Panc1 (cell line): ENCODE results near the gene DAPK1. TPM values are rescaled to one million over a fixed set of nuclear protein-coding genes. Genes with fewer than 3 reads are reported as not detected.

ENCODE experiments used
- ATAC-seq: fragments of 200-7000 bp; cut with Tn5 transposase; 2 replicates; pipeline ENCODE4 v1.9.1; 2020; ENCODE audit warnings: mild to moderate bottlenecking, moderate library complexity
- BruUV-seq: library from RNA; stranded (reverse); fragments of 400-500 nt; replicated peaks from 2 replicates; lab custom pipeline; 2021; lab: Mats Ljungman, UMichigan
- CTCF ChIA-PET: fragments of 300-600 bp; sonication (Branson Sonifier 250); formaldehyde crosslinking; loops from one replicate; lab custom pipeline; 2022; ENCODE audit warnings: antibody characterized with exemption; lab: Charles Lee
- POLR2A ChIA-PET: fragments of 300-600 bp; sonication (Branson Sonifier 250); formaldehyde crosslinking; loops from one replicate; lab custom pipeline; 2022; ENCODE audit warnings: antibody characterized with exemption; lab: Charles Lee
- DNase-seq: peaks from one replicate; pipeline ENCODE4 v3.0.0-alpha.2; 2010; ENCODE audit warnings: low read depth, low spot score
- H3K27ac ChIP-seq: 2 replicates; pipeline ENCODE4 v1.5.1; 2011; ENCODE audit warnings: mild to moderate bottlenecking, low read length, inconsistent platforms
- H3K27me3 ChIP-seq: fragments of 200-500 bp; sonication (Bioruptor generic); 2 replicates; pipeline ENCODE4 v1.6.0; 2014; ENCODE audit warnings: low read length, inconsistent platforms; ENCODE audit not compliant: control insufficient read depth, insufficient read depth
- H3K36me3 ChIP-seq: fragments of 200-500 bp; sonication (Bioruptor generic); 2 replicates; pipeline ENCODE4 v1.5.1; 2014; ENCODE audit warnings: inconsistent platforms, mild to moderate bottlenecking, low read length, moderate library complexity; ENCODE audit not compliant: control insufficient read depth, insufficient read depth
- H3K4me1 ChIP-seq: 2 replicates; pipeline ENCODE4 v1.5.1; 2011; ENCODE audit warnings: inconsistent platforms, mild to moderate bottlenecking, low read length, moderate library complexity; ENCODE audit not compliant: control insufficient read depth, insufficient read depth
- H3K4me3 ChIP-seq, 2 experiments: 2 replicates each; pipeline ENCODE4 v1.5.1; 2011 to 2012; ENCODE audit warnings: low read depth in 2 of 2, low read length in 2 of 2, mild to moderate bottlenecking in 2 of 2, inconsistent platforms in 1 of 2, moderate library complexity in 1 of 2
- H3K9me3 ChIP-seq: fragments of 200-500 bp; sonication (Bioruptor generic); 2 replicates; pipeline ENCODE4 v1.5.1; 2014; ENCODE audit warnings: low read depth, mild to moderate bottlenecking, inconsistent platforms, low read length, moderate library complexity; ENCODE audit not compliant: control insufficient read depth, insufficient read depth
- POLR2AphosphoS5 ChIP-seq: IDR thresholded peaks from 2 replicates; pipeline ENCODE4 v1.6.1; 2012; ENCODE audit warnings: mild to moderate bottlenecking, low read depth, low read length, moderate library complexity
- SIN3A ChIP-seq: IDR thresholded peaks from 2 replicates; pipeline ENCODE4 v1.6.1; 2012; ENCODE audit warnings: low read depth, mild to moderate bottlenecking, low read length, moderate library complexity, borderline replicate concordance; ENCODE audit not compliant: insufficient read depth
- TCF7L2 ChIP-seq: IDR thresholded peaks from 2 replicates; pipeline ENCODE4 v1.6.1; 2011; ENCODE audit warnings: mild to moderate bottlenecking, low read depth, low read length, inconsistent platforms
- in situ Hi-C: cut with HindIII; loops from 2 replicates; pipeline ENCODE4 v1.10.0; 2016; ENCODE audit warnings: low sequenced_read_pairs, low pct_unique_long_range_greater_than_20kb
- intact Hi-C: fragments of 100-400 bp; cut with micrococcal nuclease; formaldehyde crosslinking; loops from one replicate; pipeline ENCODE4 v1.10.0; 2022; ENCODE audit not compliant: unreplicated experiment
- total RNA-seq: library from RNA; stranded (reverse); gene quantifications from one replicate; pipeline ENCODE4 v1.2.1, GENCODE V29; 2021; ENCODE audit not compliant: unreplicated experiment
- TF ChIP-seq, protein P1 (sequence below), 2 experiments: IDR thresholded peaks; 2 replicates each; pipeline ENCODE4 v1.6.1; 2011 to 2012; ENCODE audit warnings: low read depth in 2 of 2, control low read depth in 1 of 2, low read length in 1 of 2, mild to moderate bottlenecking in 1 of 2, moderate library complexity in 1 of 2; ENCODE audit not compliant: insufficient read depth in 1 of 2
- TF ChIP-seq, protein P2 (sequence below): fragments of 450-650 bp; IDR thresholded peaks from 2 replicates; pipeline ENCODE4 v1.5.1; 2017; ENCODE audit warnings: mild to moderate bottlenecking

The DAPK1 gene
- total RNA-seq, 1 experiment from 2014 or later, result 0.87 TPM

DNA sequence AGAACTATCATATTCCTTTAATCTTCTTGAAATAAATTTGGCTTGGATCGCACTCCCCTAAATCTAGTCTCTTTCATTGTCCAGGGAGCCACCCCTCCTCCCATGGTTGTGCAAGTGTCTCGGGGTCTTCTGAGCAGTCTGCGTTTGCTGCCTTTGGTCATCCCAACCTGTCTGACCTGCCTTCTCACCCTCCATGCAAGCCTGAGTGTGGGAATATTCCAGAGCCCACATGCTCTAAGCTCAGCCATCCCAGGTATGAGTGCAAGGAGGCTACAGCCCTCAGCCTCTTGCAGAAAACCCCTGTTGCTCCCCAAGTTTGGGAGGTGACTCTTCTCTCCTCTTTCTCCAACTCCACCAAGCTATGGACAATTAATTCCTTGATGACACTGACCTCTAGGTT is 220.6 kb downstream of the DAPK1 start:
- Histone ChIP-seq H3K27me3 (no peaks in the 10 kb centered on the region), H3K4me3 (no peak overlapping the region), H3K4me1 (no peaks in the 10 kb centered on the region; the same call in 1 of the 2 replicates), H3K9me3 (no peaks in the 10 kb centered on the region), H3K36me3 (no peaks in the 10 kb centered on the region), H3K27ac (no peak overlapping the region)
- DNase-seq, result no peak
- in situ Hi-C loops (no loop called here), intact Hi-C loops (no loop called here)
- CTCF ChIA-PET, result no interaction called here
- BruUV-seq, result no TSS peak
- TF ChIP-seq SIN3A (no peak), TCF7L2 (no peak), POLR2AphosphoS5 (no peak)
- TF ChIP-seq, protein P1, sequence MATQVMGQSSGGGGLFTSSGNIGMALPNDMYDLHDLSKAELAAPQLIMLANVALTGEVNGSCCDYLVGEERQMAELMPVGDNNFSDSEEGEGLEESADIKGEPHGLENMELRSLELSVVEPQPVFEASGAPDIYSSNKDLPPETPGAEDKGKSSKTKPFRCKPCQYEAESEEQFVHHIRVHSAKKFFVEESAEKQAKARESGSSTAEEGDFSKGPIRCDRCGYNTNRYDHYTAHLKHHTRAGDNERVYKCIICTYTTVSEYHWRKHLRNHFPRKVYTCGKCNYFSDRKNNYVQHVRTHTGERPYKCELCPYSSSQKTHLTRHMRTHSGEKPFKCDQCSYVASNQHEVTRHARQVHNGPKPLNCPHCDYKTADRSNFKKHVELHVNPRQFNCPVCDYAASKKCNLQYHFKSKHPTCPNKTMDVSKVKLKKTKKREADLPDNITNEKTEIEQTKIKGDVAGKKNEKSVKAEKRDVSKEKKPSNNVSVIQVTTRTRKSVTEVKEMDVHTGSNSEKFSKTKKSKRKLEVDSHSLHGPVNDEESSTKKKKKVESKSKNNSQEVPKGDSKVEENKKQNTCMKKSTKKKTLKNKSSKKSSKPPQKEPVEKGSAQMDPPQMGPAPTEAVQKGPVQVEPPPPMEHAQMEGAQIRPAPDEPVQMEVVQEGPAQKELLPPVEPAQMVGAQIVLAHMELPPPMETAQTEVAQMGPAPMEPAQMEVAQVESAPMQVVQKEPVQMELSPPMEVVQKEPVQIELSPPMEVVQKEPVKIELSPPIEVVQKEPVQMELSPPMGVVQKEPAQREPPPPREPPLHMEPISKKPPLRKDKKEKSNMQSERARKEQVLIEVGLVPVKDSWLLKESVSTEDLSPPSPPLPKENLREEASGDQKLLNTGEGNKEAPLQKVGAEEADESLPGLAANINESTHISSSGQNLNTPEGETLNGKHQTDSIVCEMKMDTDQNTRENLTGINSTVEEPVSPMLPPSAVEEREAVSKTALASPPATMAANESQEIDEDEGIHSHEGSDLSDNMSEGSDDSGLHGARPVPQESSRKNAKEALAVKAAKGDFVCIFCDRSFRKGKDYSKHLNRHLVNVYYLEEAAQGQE (IDR thresholded peaks at IDR 0.05; ENCODE audit: insufficient read depth in 1 of 2, low read depth in 2 of 2, low read length in 1 of 2), result no peak
- TF ChIP-seq, protein P2, sequence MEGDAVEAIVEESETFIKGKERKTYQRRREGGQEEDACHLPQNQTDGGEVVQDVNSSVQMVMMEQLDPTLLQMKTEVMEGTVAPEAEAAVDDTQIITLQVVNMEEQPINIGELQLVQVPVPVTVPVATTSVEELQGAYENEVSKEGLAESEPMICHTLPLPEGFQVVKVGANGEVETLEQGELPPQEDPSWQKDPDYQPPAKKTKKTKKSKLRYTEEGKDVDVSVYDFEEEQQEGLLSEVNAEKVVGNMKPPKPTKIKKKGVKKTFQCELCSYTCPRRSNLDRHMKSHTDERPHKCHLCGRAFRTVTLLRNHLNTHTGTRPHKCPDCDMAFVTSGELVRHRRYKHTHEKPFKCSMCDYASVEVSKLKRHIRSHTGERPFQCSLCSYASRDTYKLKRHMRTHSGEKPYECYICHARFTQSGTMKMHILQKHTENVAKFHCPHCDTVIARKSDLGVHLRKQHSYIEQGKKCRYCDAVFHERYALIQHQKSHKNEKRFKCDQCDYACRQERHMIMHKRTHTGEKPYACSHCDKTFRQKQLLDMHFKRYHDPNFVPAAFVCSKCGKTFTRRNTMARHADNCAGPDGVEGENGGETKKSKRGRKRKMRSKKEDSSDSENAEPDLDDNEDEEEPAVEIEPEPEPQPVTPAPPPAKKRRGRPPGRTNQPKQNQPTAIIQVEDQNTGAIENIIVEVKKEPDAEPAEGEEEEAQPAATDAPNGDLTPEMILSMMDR, result no peak
- ATAC-seq, result no peak
- POLR2A ChIA-PET, result no interaction called here

DNA sequence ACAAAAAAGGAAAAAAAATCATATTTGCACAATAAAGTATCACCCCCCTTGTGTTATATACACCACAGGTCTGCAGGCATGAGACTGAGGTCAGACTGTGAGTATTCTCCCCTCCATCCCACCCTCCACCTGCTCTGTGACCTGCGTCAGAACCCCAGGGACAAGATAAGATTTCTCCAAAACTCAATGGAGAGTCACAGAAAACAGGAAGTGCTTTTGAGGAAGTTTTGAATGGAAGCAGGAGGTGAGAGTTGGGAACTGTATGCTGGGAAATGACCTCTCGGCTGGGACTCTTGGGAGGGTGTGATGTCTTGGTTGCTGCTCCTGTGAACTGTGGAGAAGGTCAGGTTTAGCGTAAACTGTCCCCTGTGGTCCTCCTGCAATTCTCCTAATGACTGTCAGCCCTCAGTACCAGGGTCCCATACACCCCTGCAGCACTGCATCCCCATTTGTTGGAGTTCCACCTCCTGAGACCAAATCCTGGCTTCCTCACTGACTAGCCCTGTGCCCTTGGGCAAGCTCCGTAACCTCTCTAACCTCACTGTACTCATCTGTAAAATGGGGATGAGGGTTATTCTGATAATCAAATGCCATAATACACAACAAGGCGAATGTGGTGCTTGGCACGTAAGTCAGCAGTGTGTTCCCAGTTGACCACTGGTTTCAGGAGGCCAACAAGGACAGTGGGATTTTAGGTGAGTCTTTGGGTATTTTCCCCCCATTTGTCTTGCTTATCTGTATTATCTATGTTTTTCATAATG is 221.4 kb downstream of the DAPK1 start:
- CTCF ChIA-PET, result no interaction called here
- intact Hi-C loops (no loop called here), in situ Hi-C loops (no loop called here)
- H3K27ac ChIP-seq, result no peak overlapping the region
- H3K4me3 ChIP-seq, result no peak overlapping the region
- DNase-seq (no peak), ATAC-seq (no peak)
- BruUV-seq, result no TSS peak
- TF ChIP-seq SIN3A (no peak), TCF7L2 (no peak), POLR2AphosphoS5 (no peak)
- TF ChIP-seq, protein P1 (IDR thresholded peaks at IDR 0.05; ENCODE audit: insufficient read depth in 1 of 2, low read depth in 2 of 2, low read length in 1 of 2), result no peak
- TF ChIP-seq, protein P2, result no peak
- POLR2A ChIA-PET, result no interaction called here
- no peaks in the 10 kb centered on the region for H3K27me3 ChIP-seq
- no peaks in the 10 kb centered on the region for H3K9me3 ChIP-seq
- H3K4me1 ChIP-seq, result no peaks in the 10 kb centered on the region; the same call in 1 of the 2 replicates
- H3K36me3 ChIP-seq, result no peaks in the 10 kb centered on the region
